Urinary bladder (tissue), 4 donors: ENCODE measurements around the gene BANK1. TPM values are rescaled to one million over a fixed set of nuclear protein-coding genes. Genes with fewer than 3 reads are reported as not detected.

Experiments
- DNase-seq: peaks from one replicate; pipeline ENCODE4 v3.0.0-alpha.2; 2015; ENCODE audit errors: extremely low spot score
- H3K27ac ChIP-seq: one replicate; pipeline ENCODE4 v1.5.1; 2013; ENCODE audit warnings: low read depth, mild to moderate bottlenecking, moderate library complexity
- H3K36me3 ChIP-seq: one replicate; pipeline ENCODE4 v1.6.1; 2013; ENCODE audit warnings: mild to moderate bottlenecking, moderate library complexity; ENCODE audit not compliant: insufficient read depth
- H3K4me1 ChIP-seq: one replicate; pipeline ENCODE4 v1.6.1; 2013; ENCODE audit warnings: mild to moderate bottlenecking, moderate library complexity; ENCODE audit not compliant: insufficient read depth
- H3K4me3 ChIP-seq: one replicate; pipeline ENCODE4 v1.5.1; 2013; ENCODE audit warnings: low read depth, low read length
- WGBS: extraction: QIAGEN DNeasy Blood & Tissue Kit; methylation state at CpG from one replicate; pipeline ENCODE4 v1.1.7; 2013; 5-methylcytosine and 5-hydroxymethylcytosine counted together
- polyA plus RNA-seq: library from polyadenylated mRNA; stranded (reverse); fragments of 200-250 nt; gene quantifications from one replicate; pipeline ENCODE4 v1.2.3, GENCODE V29; 2013
- total RNA-seq: library from RNA; depleted of rRNA; stranded (reverse); fragments of >200 nt; gene quantifications from one replicate; pipeline ENCODE4 v1.2.3, GENCODE V29; 2014
- donor health status: healthy with polysubstance abuse.
- donor health status: healthy.

The BANK1 gene
- total and polyA plus RNA-seq, 2 donors, result 1.5 to 6.7 TPM

GRCh38 chr4:101941816-101942358 is 151.4 kb downstream of the BANK1 start:
- Histone ChIP-seq H3K4me3 (no peak overlapping the region), H3K4me1 (no peaks in the 10 kb centered on the region), H3K36me3 (no peaks in the 10 kb centered on the region), H3K27ac (no peak overlapping the region)
- WGBS, result 94% methylated on average over 1 of the region's 1 CpG
- DNase-seq, result no peak

GRCh38 chr4:101942891-101943290 is 152.4 kb downstream of the BANK1 start:
- no peaks in the 10 kb centered on the region for H3K36me3 ChIP-seq
- H3K27ac ChIP-seq, result no peak overlapping the region

GRCh38 chr4:101944649-101945048 is 154.1 kb downstream of the BANK1 start:
- 79% methylated on average over 1 of the region's 1 CpG for WGBS
- Histone ChIP-seq H3K36me3 (no peaks in the 10 kb centered on the region), H3K27ac (no peak overlapping the region), H3K4me1 (no peaks in the 10 kb centered on the region), H3K4me3 (no peak overlapping the region)
- no peak for DNase-seq

More at GRCh38 chr4:101942891-101943290, 152.4 kb downstream of the BANK1 start:
- no peak for DNase-seq
- Histone ChIP-seq H3K4me1 (no peaks in the 10 kb centered on the region), H3K4me3 (no peak overlapping the region)

- Histone ChIP-seq H3K4me1 (no peaks in the 10 kb centered on the region), H3K4me3 (no peak overlapping the region), H3K27ac (no peak overlapping the region), H3K36me3 (no peaks in the 10 kb centered on the region)
- DNase-seq, result no peak
Observed at GRCh38 chr4:101948055-101948454, 157.5 kb downstream of the BANK1 start.

GRCh38 chr4:101948951-101949350 is 158.4 kb downstream of the BANK1 start:
- no peaks in the 10 kb centered on the region for H3K36me3 ChIP-seq
- WGBS, result 89% methylated on average over 2 of the region's 2 CpGs
- H3K4me3 ChIP-seq, result no peak overlapping the region
- no peak overlapping the region for H3K27ac ChIP-seq
- H3K4me1 ChIP-seq, result no peaks in the 10 kb centered on the region
- no peak for DNase-seq

GRCh38 chr4:101950258-101950979 is 159.9 kb downstream of the BANK1 start:
- 72% methylated on average over 3 of the region's 3 CpGs for WGBS

GRCh38 chr4:101952985-101953384 is 162.5 kb downstream of the BANK1 start:
- Histone ChIP-seq H3K36me3 (no peaks in the 10 kb centered on the region), H3K4me1 (no peaks in the 10 kb centered on the region), H3K27ac (no peak overlapping the region), H3K4me3 (no peak overlapping the region)
- 86% methylated on average over 4 of the region's 4 CpGs for whole genome bisulfite sequencing
- no peak for DNase-seq

More at GRCh38 chr4:101950258-101950979, 159.9 kb downstream of the BANK1 start:
- no peaks in the 10 kb centered on the region for H3K4me1 ChIP-seq
- DNase-seq, result no peak
- no peaks in the 10 kb centered on the region for H3K36me3 ChIP-seq
- H3K27ac ChIP-seq, result no peak overlapping the region
- H3K4me3 ChIP-seq, result no peak overlapping the region

- DNase-seq, result no peak
- H3K4me1 ChIP-seq, result no peaks in the 10 kb centered on the region
- 21% methylated on average over 4 of the region's 4 CpGs for WGBS
- no peaks in the 10 kb centered on the region for H3K36me3 ChIP-seq
- H3K27ac ChIP-seq, result no peak overlapping the region
- H3K4me3 ChIP-seq, result no peak overlapping the region
Observed at GRCh38 chr4:101953949-101954348, 163.4 kb downstream of the BANK1 start.

GRCh38 chr4:101954351-101954750 is 163.8 kb downstream of the BANK1 start:
- Histone ChIP-seq H3K27ac (no peak overlapping the region), H3K36me3 (no peaks in the 10 kb centered on the region), H3K4me1 (no peaks in the 10 kb centered on the region), H3K4me3 (no peak overlapping the region)
- WGBS, result 73% methylated on average over 1 of the region's 1 CpG
- no peak for DNase-seq

- H3K27ac ChIP-seq, result no peak overlapping the region
- no peak overlapping the region for H3K4me3 ChIP-seq
- H3K4me1 ChIP-seq, result no peaks in the 10 kb centered on the region
- DNase-seq, result no peak
- H3K36me3 ChIP-seq, result no peaks in the 10 kb centered on the region
- 68% methylated on average over 4 of the region's 4 CpGs for WGBS
Observed at GRCh38 chr4:101954975-101955678, 164.6 kb downstream of the BANK1 start.

- Histone ChIP-seq H3K4me1 (no peaks in the 10 kb centered on the region), H3K4me3 (no peak overlapping the region), H3K27ac (no peak overlapping the region), H3K36me3 (no peaks in the 10 kb centered on the region)
- WGBS, result 85% methylated on average over 4 of the region's 4 CpGs
- no peak for DNase-seq
Observed at GRCh38 chr4:101956068-101956825, 165.7 kb downstream of the BANK1 start.

- WGBS, result 94% methylated on average over 3 of the region's 3 CpGs
- Histone ChIP-seq H3K4me3 (no peak overlapping the region), H3K4me1 (no peaks in the 10 kb centered on the region), H3K36me3 (no peaks in the 10 kb centered on the region), H3K27ac (no peak overlapping the region)
- no peak for DNase-seq
Observed at GRCh38 chr4:101958547-101958946, 168.0 kb downstream of the BANK1 start.

- H3K4me3 ChIP-seq, result no peak overlapping the region
- H3K27ac ChIP-seq, result no peak overlapping the region
- no peaks in the 10 kb centered on the region for H3K4me1 ChIP-seq
- no peaks in the 10 kb centered on the region for H3K36me3 ChIP-seq
- DNase-seq, result no peak
- 94% methylated on average over 4 of the region's 4 CpGs for WGBS
Observed at GRCh38 chr4:101960431-101960830, 169.9 kb downstream of the BANK1 start.
